Kidney epithelial cell (primary cell): ENCODE results near the gene FBXL22. TPM values are rescaled to one million over a fixed set of nuclear protein-coding genes. Genes with fewer than 3 reads are reported as not detected.

ENCODE experiments used
- DNase-seq: peaks from one replicate; pipeline ENCODE4 v3.0.0-alpha.2; 2010; ENCODE audit warnings: low read depth
- H3K27me3 ChIP-seq: 2 replicates; pipeline ENCODE4 v1.6.0; 2011; ENCODE audit warnings: low read length; ENCODE audit not compliant: control insufficient read depth, insufficient read depth
- H3K36me3 ChIP-seq: 2 replicates; pipeline ENCODE4 v1.5.1; 2011; ENCODE audit warnings: low read length; ENCODE audit not compliant: control insufficient read depth, insufficient read depth
- H3K4me3 ChIP-seq: 2 replicates; pipeline ENCODE4 v1.5.1; 2011; ENCODE audit warnings: low read depth, mild to moderate bottlenecking, control low read depth, low read length
- CTCF ChIP-seq: IDR thresholded peaks from 2 replicates; pipeline ENCODE4 v1.5.1; 2011; ENCODE audit warnings: mild to moderate bottlenecking, moderate library complexity, low read length, control low read depth, inconsistent platforms; ENCODE audit not compliant: insufficient read depth, poor library complexity, severe bottlenecking
- total RNA-seq: library from RNA; depleted of rRNA; stranded (reverse); fragments of >200 nt; gene quantifications from 2 replicates; pipeline ENCODE4 v1.2.3, GENCODE V29; 2015

FBXL22 gene
- total RNA-seq, 1 donor from 2014 or later = 0.21 TPM

- no peak overlapping the region for H3K4me3 ChIP-seq
- no peak for TF ChIP-seq CTCF
- peaks cover 4% of the 10 kb centered on the region for H3K36me3 ChIP-seq
- H3K27me3 ChIP-seq = no peaks in the 10 kb centered on the region
- no peak for DNase-seq
Observed at GRCh38 chr15:63556246-63556645, 40.9 kb upstream of the FBXL22 start.

GRCh38 chr15:63556736-63557135 is 40.5 kb upstream of the FBXL22 start:
- no peak for DNase-seq
- no peaks in the 10 kb centered on the region for H3K27me3 ChIP-seq
- H3K36me3 ChIP-seq = peaks cover 6% of the 10 kb centered on the region
- no peak overlapping the region for H3K4me3 ChIP-seq
- TF ChIP-seq CTCF = no peak

DNA sequence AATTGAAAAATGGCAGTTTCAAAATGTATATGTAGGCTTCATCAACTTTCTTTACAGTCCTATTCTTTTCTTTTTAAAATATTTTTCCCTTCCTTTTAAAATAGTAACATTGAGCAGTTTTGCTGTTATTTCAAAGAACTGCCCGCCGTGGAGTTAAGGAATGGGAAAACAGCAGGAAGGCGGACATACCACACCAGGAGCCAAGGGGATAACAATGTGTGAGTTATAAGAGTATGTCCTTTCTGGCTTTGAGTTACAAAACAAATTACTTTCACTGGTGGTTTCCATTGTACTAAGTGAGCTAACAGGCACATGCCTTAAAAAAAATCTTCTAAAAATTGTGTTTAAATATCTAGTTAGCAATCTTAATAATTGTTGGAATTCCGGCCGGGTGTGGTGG is 37.4 kb upstream of the FBXL22 start:
- DNase-seq = no peak
- Histone ChIP-seq H3K4me3 (no peak overlapping the region), H3K36me3 (peaks cover 6% of the 10 kb centered on the region), H3K27me3 (no peaks in the 10 kb centered on the region)
- no peak for TF ChIP-seq CTCF

GRCh38 chr15:63560741-63561448 is 36.3 kb upstream of the FBXL22 start:
- TF ChIP-seq CTCF = no peak
- DNase-seq = no peak
- no peak overlapping the region for H3K4me3 ChIP-seq
- H3K27me3 ChIP-seq = no peaks in the 10 kb centered on the region
- H3K36me3 ChIP-seq = peaks cover 6% of the 10 kb centered on the region

DNA sequence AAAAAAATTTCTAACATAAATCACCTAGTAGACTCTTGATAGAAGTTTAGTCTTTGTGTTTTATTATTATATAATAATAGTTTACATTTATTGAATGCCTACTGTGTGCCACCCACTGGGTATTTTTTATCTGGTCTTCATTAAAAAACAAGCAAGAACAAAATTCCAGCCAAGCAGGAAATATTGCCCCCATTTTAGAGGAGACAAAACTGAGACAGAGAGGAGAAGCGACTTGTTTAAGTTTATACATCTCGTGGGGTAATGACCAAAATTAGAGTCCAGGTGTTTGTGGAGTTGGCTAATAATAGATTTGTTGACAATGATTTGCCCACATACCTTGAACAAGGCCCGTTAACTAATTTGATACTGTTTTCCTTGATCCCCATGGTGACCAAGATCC is 33.1 kb upstream of the FBXL22 start:
- TF ChIP-seq CTCF = no peak
- H3K4me3 ChIP-seq = no peak overlapping the region
- DNase-seq = no peak
- H3K27me3 ChIP-seq = no peaks in the 10 kb centered on the region
- H3K36me3 ChIP-seq = peaks cover 2% of the 10 kb centered on the region
